Measurements from ENCODE around the gene RASGRP4.

Gene RASGRP4

DNA sequence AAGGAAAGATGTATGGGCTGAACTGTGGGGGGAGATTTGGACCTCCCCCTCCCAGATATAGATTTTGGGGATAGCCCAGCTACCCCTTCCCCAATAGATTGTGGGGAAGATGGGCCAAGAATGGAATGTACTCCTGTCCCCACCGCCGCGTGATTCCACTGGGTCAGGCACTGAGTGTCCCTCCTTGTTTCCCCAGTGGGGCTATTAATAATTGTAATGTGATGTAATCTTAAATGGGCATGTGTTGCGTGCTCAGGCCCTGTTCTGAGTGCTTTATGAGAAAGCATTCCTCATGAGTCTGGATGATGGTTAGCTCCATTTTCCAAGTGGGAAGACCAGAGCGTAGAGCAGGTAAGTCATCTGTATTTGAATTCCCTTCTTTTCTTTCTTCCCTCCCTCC is 50.3 kb downstream of the RASGRP4 start:
- no peak for DNase-seq (ENCODE audit: low read depth)
- TF ChIP-seq, protein P1, sequence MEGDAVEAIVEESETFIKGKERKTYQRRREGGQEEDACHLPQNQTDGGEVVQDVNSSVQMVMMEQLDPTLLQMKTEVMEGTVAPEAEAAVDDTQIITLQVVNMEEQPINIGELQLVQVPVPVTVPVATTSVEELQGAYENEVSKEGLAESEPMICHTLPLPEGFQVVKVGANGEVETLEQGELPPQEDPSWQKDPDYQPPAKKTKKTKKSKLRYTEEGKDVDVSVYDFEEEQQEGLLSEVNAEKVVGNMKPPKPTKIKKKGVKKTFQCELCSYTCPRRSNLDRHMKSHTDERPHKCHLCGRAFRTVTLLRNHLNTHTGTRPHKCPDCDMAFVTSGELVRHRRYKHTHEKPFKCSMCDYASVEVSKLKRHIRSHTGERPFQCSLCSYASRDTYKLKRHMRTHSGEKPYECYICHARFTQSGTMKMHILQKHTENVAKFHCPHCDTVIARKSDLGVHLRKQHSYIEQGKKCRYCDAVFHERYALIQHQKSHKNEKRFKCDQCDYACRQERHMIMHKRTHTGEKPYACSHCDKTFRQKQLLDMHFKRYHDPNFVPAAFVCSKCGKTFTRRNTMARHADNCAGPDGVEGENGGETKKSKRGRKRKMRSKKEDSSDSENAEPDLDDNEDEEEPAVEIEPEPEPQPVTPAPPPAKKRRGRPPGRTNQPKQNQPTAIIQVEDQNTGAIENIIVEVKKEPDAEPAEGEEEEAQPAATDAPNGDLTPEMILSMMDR (IDR thresholded peaks at IDR 0.05; ENCODE audit: low read depth, low read length): no peak
- TF ChIP-seq MYC (IDR thresholded peaks at IDR 0.05; ENCODE audit: low read depth, low read length): no peak
- no peak for TF ChIP-seq POLR2A (IDR thresholded peaks at IDR 0.05; ENCODE audit: extremely low read depth, insufficient read length)
- H3K4me3 ChIP-seq (ENCODE audit: low read depth, low read length): peak overlapping the region; percentile 87

DNA sequence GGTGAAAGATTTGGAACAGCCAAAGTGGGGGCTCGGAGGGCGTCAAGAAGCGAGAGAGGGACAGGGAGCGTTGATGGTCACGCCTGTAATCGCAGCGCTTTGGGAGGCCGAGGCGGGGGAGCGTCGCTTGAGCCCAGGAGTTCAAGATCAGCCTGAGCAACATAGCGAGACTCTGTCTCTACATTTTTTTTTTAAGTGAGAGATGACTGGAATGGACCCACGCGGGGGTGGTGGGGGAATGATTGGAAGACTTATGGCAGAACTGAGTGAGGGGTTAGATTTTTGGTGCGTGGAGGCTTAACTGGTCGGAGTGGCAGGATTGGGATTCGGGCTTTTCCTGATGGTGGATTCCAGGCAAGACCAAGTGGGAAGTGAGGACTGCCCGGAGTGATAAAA is 50.9 kb downstream of the RASGRP4 start:
- TF ChIP-seq POLR2A (IDR thresholded peaks at IDR 0.05; ENCODE audit: extremely low read depth, insufficient read length) (no peak), MYC (IDR thresholded peaks at IDR 0.05; ENCODE audit: low read depth, low read length) (no peak)
- TF ChIP-seq, protein P2, sequence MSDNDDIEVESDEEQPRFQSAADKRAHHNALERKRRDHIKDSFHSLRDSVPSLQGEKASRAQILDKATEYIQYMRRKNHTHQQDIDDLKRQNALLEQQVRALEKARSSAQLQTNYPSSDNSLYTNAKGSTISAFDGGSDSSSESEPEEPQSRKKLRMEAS (IDR thresholded peaks at IDR 0.05; ENCODE audit: low read depth, low read length): no peak
- TF ChIP-seq, protein P1 (IDR thresholded peaks at IDR 0.05; ENCODE audit: low read depth, low read length): no peak
- H3K4me3 ChIP-seq (ENCODE audit: low read depth, low read length): peak overlapping the region; percentile 87
- no peak for DNase-seq (ENCODE audit: low read depth)

DNA sequence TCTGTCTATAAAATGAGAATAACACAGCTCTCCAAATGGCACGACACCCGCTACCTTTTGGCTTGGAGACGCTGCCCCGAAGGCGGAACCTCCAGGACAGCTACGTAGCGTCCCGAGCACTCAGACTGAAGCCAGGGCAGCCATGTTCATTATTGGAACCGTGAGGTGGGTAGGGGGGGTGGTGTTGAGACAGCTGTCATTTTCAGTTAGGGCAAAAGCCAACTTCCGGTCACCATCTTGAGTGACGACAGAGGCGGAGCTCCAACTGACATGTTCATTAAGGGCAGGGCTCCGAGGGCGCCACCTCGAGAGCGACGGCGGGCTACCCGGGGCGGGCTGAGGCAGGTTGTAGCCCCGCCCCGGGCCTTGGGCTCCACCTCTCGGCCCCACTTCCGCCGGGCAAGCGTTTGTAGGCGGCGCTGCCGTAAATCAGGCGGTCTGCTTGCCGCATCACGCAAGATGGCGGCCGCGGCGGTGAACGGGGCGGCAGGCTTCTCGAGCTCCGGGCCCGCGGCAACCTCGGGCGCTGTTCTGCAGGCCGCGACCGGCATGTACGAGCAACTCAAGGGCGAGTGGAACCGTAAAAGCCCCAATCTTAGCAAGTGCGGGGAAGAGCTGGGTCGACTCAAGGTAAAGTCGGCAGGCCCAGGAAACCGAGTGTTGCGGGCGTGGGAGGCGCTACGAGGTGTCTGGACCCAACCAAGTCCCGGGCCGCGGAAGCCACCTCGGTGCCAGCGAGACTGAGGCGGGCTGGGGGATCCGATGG is 51.5 kb downstream of the RASGRP4 start, which contains the start of gene PSMD8:
TSS of gene PSMD8 (plus strand) at position 240 of the 766 bp plus-strand sequence. CDS start at position 271, 31 bp downstream.
- DNase-seq (ENCODE audit: low read depth): peak; percentile 98
- H3K4me3 ChIP-seq (ENCODE audit: low read depth, low read length): peak within 1 kb of the TSS; percentile 87
- TF ChIP-seq MYC (IDR thresholded peaks at IDR 0.05; ENCODE audit: low read depth, low read length): no peak
- TF ChIP-seq POLR2A (IDR thresholded peaks at IDR 0.05; ENCODE audit: extremely low read depth, insufficient read length): peak; percentile 82
- TF ChIP-seq, protein P1 (IDR thresholded peaks at IDR 0.05; ENCODE audit: low read depth, low read length): peak; percentile 6
- TF ChIP-seq, protein P2 (IDR thresholded peaks at IDR 0.05; ENCODE audit: low read depth, low read length): peak; percentile 56; the same call in 1 of the 2 replicates

DNA sequence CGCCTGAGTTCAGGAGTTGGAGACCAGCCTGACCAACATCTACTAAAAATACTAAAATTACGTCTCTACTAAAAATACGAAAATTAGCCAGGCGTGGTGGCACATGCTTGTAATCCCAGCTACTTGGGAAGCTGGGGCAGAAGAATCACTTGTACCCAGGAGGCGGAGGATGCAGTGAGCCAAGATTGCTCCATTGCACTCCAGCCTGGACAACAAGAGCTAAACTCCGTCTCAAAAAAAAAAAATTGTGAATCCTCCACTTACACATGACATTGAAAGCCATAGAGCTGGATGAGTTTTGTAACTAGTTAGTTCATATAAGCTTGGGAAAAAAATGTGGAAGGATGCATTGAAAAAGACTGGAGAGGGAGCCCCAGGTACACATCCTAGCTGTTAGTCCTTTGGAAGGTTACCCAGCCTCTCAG is 52.1 kb downstream of the RASGRP4 start:
- TF ChIP-seq MYC (IDR thresholded peaks at IDR 0.05; ENCODE audit: low read depth, low read length) (no peak), POLR2A (IDR thresholded peaks at IDR 0.05; ENCODE audit: extremely low read depth, insufficient read length) (no peak)
- TF ChIP-seq, protein P1 (IDR thresholded peaks at IDR 0.05; ENCODE audit: low read depth, low read length): no peak
- TF ChIP-seq, protein P2 (IDR thresholded peaks at IDR 0.05; ENCODE audit: low read depth, low read length): no peak
- DNase-seq (ENCODE audit: low read depth): no peak
- H3K4me3 ChIP-seq (ENCODE audit: low read depth, low read length): peak overlapping the region; percentile 56

DNA sequence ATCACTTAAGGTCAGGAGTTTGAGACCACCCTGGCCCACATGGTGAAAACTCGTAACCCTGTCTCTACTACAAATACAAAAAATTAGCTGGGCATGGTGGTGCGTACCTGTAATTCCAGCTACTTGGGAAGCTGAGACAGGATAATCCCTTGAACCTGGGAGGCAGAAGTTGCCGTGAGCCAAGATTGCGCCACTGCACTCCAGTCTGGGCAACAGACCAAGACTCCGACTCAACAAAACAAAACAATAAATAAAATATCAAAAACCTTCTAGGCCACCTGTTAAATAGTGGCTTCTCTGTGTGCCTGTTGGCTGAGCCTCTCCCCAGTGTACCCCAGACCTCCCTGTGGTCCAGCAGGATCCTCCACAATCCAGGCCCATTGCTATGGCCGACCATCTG is 54.9 kb downstream of the RASGRP4 start:
- TF ChIP-seq, protein P2 (IDR thresholded peaks at IDR 0.05; ENCODE audit: low read depth, low read length): no peak
- H3K4me3 ChIP-seq (ENCODE audit: low read depth, low read length): no peak overlapping the region
- no peak for DNase-seq (ENCODE audit: low read depth)

DNA sequence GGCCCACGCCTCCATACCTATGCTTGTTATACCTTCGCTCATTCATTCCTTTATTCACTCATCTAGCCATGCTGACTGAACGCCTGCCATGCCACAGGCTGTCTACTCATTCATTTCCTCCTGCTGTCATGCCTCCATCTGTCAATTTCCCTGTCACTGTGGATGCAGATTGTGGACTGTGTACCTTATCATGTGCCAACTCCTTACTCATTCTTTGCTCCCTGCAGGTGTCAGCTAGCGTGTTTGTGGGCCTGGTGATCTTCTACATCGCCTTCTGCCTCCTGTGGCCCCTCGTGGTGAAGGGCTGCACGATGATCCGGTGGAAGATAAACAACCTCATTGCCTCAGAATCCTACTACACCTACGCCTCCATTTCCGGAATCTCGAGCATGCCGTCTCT is 55.7 kb downstream of the RASGRP4 start:
- H3K4me3 ChIP-seq (ENCODE audit: low read depth, low read length): no peak overlapping the region
- TF ChIP-seq POLR2A (IDR thresholded peaks at IDR 0.05; ENCODE audit: extremely low read depth, insufficient read length) (no peak), MYC (IDR thresholded peaks at IDR 0.05; ENCODE audit: low read depth, low read length) (no peak)
- TF ChIP-seq, protein P2 (IDR thresholded peaks at IDR 0.05; ENCODE audit: low read depth, low read length): no peak
- TF ChIP-seq, protein P1 (IDR thresholded peaks at IDR 0.05; ENCODE audit: low read depth, low read length): no peak
- no peak for DNase-seq (ENCODE audit: low read depth)
